Measurements from ENCODE around the gene SLC10A7. TPM values are rescaled to one million over a fixed set of nuclear protein-coding genes. Genes with fewer than 3 reads are reported as not detected.

Gene SLC10A7
- total RNA-seq, 1 experiment from 2014 or later: 37.1 TPM

- CTCF ChIA-PET: no interaction called here
- Histone ChIP-seq H3K4me1 (ENCODE audit: insufficient read depth, low read length, poor library complexity, severe bottlenecking) (peaks cover 49% of the 10 kb centered on the region), H3K27me3 (replicated peaks; ENCODE audit: insufficient read depth, low read depth, low read length, poor library complexity) (no peaks in the 10 kb centered on the region), H3K36me3 (ENCODE audit: insufficient read depth, low read length, poor library complexity, severe bottlenecking) (peaks cover 22% of the 10 kb centered on the region), H3K9me3 (ENCODE audit: low read depth, low read length, poor library complexity, severe bottlenecking) (no peaks in the 10 kb centered on the region), H3K27ac (ENCODE audit: low read depth, low read length, poor library complexity, severe bottlenecking) (peak overlapping the region; percentile 73), H3K4me3 (ENCODE audit: low read depth, low read length, poor library complexity, severe bottlenecking) (no peak overlapping the region)
- TF ChIP-seq EZH2 (IDR thresholded peaks at IDR 0.05; ENCODE audit: borderline replicate concordance, low read depth, low read length, poor library complexity, severe bottlenecking): no peak
- peak; percentile 32; the same call in 1 of the 2 replicates for TF ChIP-seq CTCF (conservative IDR thresholded peaks at IDR 0.05; ENCODE audit: low read depth, low read length)
- POLR2A ChIA-PET (ENCODE audit: low non-redundant PET): no interaction called here
- intact Hi-C loops (cut with micrococcal nuclease; ENCODE audit: unreplicated experiment): no loop called here
- BruUV-seq (replicated peaks): no TSS peak
- peak; percentile 67 for DNase-seq (ENCODE audit: low spot score)
Measured at GRCh38 chr4:146514651-146515357, 6.9 kb downstream of the SLC10A7 start.

- H3K36me3 ChIP-seq (ENCODE audit: insufficient read depth, low read length, poor library complexity, severe bottlenecking): peaks cover 26% of the 10 kb centered on the region
- BruUV-seq (replicated peaks): no TSS peak
- no peaks in the 10 kb centered on the region for H3K9me3 ChIP-seq (ENCODE audit: low read depth, low read length, poor library complexity, severe bottlenecking)
- peak overlapping the region; percentile 73 for H3K27ac ChIP-seq (ENCODE audit: low read depth, low read length, poor library complexity, severe bottlenecking)
- ChIA-PET POLR2A (ENCODE audit: low non-redundant PET) (no interaction called here), CTCF (no interaction called here)
- intact Hi-C loops (cut with micrococcal nuclease; ENCODE audit: unreplicated experiment): no loop called here
- no peak for DNase-seq (ENCODE audit: low spot score)
- no peak for TF ChIP-seq EZH2 (IDR thresholded peaks at IDR 0.05; ENCODE audit: borderline replicate concordance, low read depth, low read length, poor library complexity, severe bottlenecking)
- TF ChIP-seq CTCF (conservative IDR thresholded peaks at IDR 0.05; ENCODE audit: low read depth, low read length): no peak
- H3K4me1 ChIP-seq (ENCODE audit: insufficient read depth, low read length, poor library complexity, severe bottlenecking): peaks cover 55% of the 10 kb centered on the region
- no peaks in the 10 kb centered on the region for H3K27me3 ChIP-seq (replicated peaks; ENCODE audit: insufficient read depth, low read depth, low read length, poor library complexity)
- no peak overlapping the region for H3K4me3 ChIP-seq (ENCODE audit: low read depth, low read length, poor library complexity, severe bottlenecking)
Measured at GRCh38 chr4:146513548-146513947, 8.2 kb downstream of the SLC10A7 start.

- H3K4me1 ChIP-seq (ENCODE audit: insufficient read depth, low read length, poor library complexity, severe bottlenecking): peaks cover 58% of the 10 kb centered on the region
- intact Hi-C loops (cut with micrococcal nuclease; ENCODE audit: unreplicated experiment): no loop called here
- BruUV-seq (replicated peaks): no TSS peak
- no peak for TF ChIP-seq CTCF (conservative IDR thresholded peaks at IDR 0.05; ENCODE audit: low read depth, low read length)
- TF ChIP-seq EZH2 (IDR thresholded peaks at IDR 0.05; ENCODE audit: borderline replicate concordance, low read depth, low read length, poor library complexity, severe bottlenecking): no peak
- H3K9me3 ChIP-seq (ENCODE audit: low read depth, low read length, poor library complexity, severe bottlenecking): no peaks in the 10 kb centered on the region
- peak overlapping the region; percentile 78 for H3K27ac ChIP-seq (ENCODE audit: low read depth, low read length, poor library complexity, severe bottlenecking)
- POLR2A ChIA-PET (ENCODE audit: low non-redundant PET): interaction anchor here (0.8 kb wide), 1 partner anchor 592 kb away, joined by 17 read pairs; no protein-coding TSS in a partner anchor
- H3K4me3 ChIP-seq (ENCODE audit: low read depth, low read length, poor library complexity, severe bottlenecking): no peak overlapping the region
- CTCF ChIA-PET: no interaction called here
- H3K36me3 ChIP-seq (ENCODE audit: insufficient read depth, low read length, poor library complexity, severe bottlenecking): peaks cover 33% of the 10 kb centered on the region
- peak; percentile 74 for DNase-seq (ENCODE audit: low spot score)
- no peaks in the 10 kb centered on the region for H3K27me3 ChIP-seq (replicated peaks; ENCODE audit: insufficient read depth, low read depth, low read length, poor library complexity)
Measured at GRCh38 chr4:146511381-146511780, 10.4 kb downstream of the SLC10A7 start.
